Measurements from ENCODE around the gene NOL4L. TPM values are rescaled to one million over a fixed set of nuclear protein-coding genes. Genes with fewer than 3 reads are reported as not detected.

NOL4L gene
- polyA plus RNA-seq, 3 donors, result 1.1 to 30.9 (median 2.8) TPM

DNA sequence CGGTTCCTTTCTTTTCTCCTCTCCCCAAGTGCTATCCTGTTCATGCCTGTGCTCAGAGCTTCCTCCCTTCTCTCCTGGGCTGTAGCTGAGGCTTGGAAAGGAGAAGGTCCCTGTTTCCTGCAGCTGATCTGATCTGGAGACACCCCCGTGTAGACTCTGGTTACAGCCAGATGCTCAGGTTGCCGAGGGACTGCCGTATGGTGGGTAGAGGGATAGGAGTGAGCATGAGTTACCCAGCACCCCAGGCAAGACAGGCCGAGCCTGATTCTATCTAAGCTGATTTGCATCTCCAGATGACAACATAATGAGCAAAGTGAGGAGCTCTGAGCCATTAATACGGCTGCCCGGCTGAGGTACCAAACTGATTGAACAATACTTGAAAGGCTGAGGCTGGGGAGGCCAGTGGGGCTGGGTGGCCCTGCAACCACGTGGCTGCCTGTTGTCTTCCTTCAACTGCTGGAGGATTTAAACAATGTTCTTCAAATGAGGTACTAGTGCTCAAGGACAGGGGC lies 135.2 kb downstream of the NOL4L start:
- Histone ChIP-seq H3K9ac (ENCODE audit: insufficient read depth, low read length, poor library complexity, severe bottlenecking) (peak overlapping the region; percentile 32), H2AFZ (ENCODE audit: insufficient read depth, low read depth, low read length, poor library complexity, severe bottlenecking) (no peak overlapping the region), H3K9me3 (replicated peaks in 1 of 2; ENCODE audit: control insufficient read depth in 1 of 2, insufficient read depth in 1 of 2, low read length in 2 of 2) (no peaks in the 10 kb centered on the region), H4K20me1 (ENCODE audit: insufficient read depth, low read length) (peaks cover 36% of the 10 kb centered on the region), H3K4me2 (replicated peaks; ENCODE audit: extremely low read depth, low read length, poor library complexity, severe bottlenecking) (peak overlapping the region; percentile 45), H3K79me2 (ENCODE audit: insufficient read depth, low read length) (no peaks in the 10 kb centered on the region), H3K27me3 (ENCODE audit: control insufficient read depth in 2 of 2, insufficient read depth in 2 of 2, low read length in 2 of 2) (no peaks in the 10 kb centered on the region), H3K4me1 (ENCODE audit: control insufficient read depth in 1 of 2, insufficient read depth in 2 of 2, low read length in 2 of 2) (peaks cover 23 to 26% of the 10 kb centered on the region in 2 donors), H3K27ac (ENCODE audit: low read depth in 1 of 2, low read length in 2 of 2) (peak overlapping the region; percentile 20 to 52), H3K36me3 (replicated peaks in 1 of 2; ENCODE audit: control insufficient read depth in 1 of 2, insufficient read depth in 2 of 2, low read length in 2 of 2) (peaks cover 46 to 84% of the 10 kb centered on the region in 2 donors), H3K4me3 (replicated peaks in 1 of 3; ENCODE audit: low read depth in 2 of 3, low read length in 3 of 3) (peak overlapping the region in 1 of 3 experiments; percentile 50)
- WGBS (ENCODE audit: insufficient coverage), result 45% methylated on average over 7 of the region's 8 CpGs
- Mint-ChIP-seq H3K4me1 (peaks cover 34% of the 10 kb centered on the region), H3K27ac (peak overlapping the region in 6 of 7 donors; percentile 49 to 82 (median 74)), H3K27me3 (ENCODE audit: low read depth in 3 of 3) (peaks cover 0 to 4% (median 0%) of the 10 kb centered on the region in 3 donors), H3K36me3 (peaks cover 60 to 70% of the 10 kb centered on the region in 2 donors), H3K4me3 (peak overlapping the region; percentile 64 to 84), H3K9me3 (peaks cover 0 to 2% (median 0%) of the 10 kb centered on the region in 7 donors)
- no peak for DNase-seq
- TF ChIP-seq, protein P1, sequence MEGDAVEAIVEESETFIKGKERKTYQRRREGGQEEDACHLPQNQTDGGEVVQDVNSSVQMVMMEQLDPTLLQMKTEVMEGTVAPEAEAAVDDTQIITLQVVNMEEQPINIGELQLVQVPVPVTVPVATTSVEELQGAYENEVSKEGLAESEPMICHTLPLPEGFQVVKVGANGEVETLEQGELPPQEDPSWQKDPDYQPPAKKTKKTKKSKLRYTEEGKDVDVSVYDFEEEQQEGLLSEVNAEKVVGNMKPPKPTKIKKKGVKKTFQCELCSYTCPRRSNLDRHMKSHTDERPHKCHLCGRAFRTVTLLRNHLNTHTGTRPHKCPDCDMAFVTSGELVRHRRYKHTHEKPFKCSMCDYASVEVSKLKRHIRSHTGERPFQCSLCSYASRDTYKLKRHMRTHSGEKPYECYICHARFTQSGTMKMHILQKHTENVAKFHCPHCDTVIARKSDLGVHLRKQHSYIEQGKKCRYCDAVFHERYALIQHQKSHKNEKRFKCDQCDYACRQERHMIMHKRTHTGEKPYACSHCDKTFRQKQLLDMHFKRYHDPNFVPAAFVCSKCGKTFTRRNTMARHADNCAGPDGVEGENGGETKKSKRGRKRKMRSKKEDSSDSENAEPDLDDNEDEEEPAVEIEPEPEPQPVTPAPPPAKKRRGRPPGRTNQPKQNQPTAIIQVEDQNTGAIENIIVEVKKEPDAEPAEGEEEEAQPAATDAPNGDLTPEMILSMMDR (IDR thresholded peaks at IDR 0.05), result no peak
- intact Hi-C loops (cut with micrococcal nuclease), result no loop called here

DNA sequence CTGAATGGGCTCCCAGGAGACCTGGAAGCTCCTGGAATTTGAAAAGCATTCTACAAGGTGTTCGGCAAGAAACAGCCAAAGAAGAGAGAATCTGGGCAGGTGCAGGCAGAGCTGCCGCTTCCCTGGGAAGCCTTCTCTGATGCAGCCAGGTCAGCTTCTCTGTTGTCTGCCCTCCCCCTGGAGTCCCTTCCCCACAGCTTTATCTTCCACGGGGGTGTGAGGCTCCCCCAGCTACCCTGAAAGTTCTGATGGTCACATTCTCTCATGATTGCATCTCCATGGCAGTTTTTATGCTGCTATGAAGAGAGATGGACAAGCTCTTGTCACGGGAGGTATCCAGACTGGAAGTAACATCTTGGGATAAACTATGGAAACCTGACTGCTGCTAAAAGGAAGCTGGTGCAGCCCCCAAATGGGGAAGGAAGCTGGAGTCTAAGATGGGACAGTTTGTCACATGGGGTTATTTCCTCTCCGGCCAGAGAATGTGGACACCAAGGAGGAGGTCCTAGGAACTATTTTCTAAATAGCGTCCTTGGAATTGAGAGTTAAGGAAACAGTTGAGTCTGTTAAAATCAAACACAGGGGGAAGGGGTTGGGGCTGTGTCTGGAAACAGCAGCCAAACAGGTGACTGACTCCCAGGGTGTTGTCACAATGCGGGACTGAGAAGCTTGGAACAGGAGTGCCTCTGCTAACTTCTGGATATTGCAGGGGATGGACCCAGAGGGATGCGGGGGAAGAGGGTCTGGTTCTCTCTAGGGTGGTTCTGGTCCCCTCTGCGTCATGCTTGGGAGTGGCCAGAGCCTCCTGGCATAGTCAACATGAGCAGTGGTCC lies 135.9 kb downstream of the NOL4L start:
- Mint-ChIP-seq H3K27ac (peak overlapping the region; percentile 51 to 82 (median 77)), H3K4me3 (peak overlapping the region; percentile 64 to 84), H3K27me3 (ENCODE audit: low read depth in 3 of 3) (peaks cover 0 to 4% (median 0%) of the 10 kb centered on the region in 3 donors), H3K36me3 (peaks cover 62 to 70% of the 10 kb centered on the region in 2 donors), H3K9me3 (peaks cover 0 to 2% (median 0%) of the 10 kb centered on the region in 7 donors), H3K4me1 (peaks cover 34% of the 10 kb centered on the region)
- peak overlapping the region in 1 of 3 experiments; percentile 50 for H3K4me3 ChIP-seq (replicated peaks in 1 of 3; ENCODE audit: low read depth in 2 of 3, low read length in 3 of 3)
- WGBS (ENCODE audit: insufficient coverage), result 59% methylated on average over 7 of the region's 9 CpGs
- peaks cover 47 to 86% of the 10 kb centered on the region in 2 donors for H3K36me3 ChIP-seq (replicated peaks in 1 of 2; ENCODE audit: control insufficient read depth in 1 of 2, insufficient read depth in 2 of 2, low read length in 2 of 2)
- TF ChIP-seq, protein P1 (IDR thresholded peaks at IDR 0.05), result no peak
- no peaks in the 10 kb centered on the region for H3K79me2 ChIP-seq (ENCODE audit: insufficient read depth, low read length)
- peaks cover 36% of the 10 kb centered on the region for H4K20me1 ChIP-seq (ENCODE audit: insufficient read depth, low read length)
- H3K27me3 ChIP-seq (ENCODE audit: control insufficient read depth in 2 of 2, insufficient read depth in 2 of 2, low read length in 2 of 2), result no peaks in the 10 kb centered on the region
- DNase-seq, result peak; percentile 24 to 48 (median 39)
- H3K9ac ChIP-seq (ENCODE audit: insufficient read depth, low read length, poor library complexity, severe bottlenecking), result no peak overlapping the region
- peak overlapping the region; percentile 45 for H3K4me2 ChIP-seq (replicated peaks; ENCODE audit: extremely low read depth, low read length, poor library complexity, severe bottlenecking)
- intact Hi-C loops (cut with micrococcal nuclease), result no loop called here
- peak overlapping the region; percentile 20 to 52 for H3K27ac ChIP-seq (ENCODE audit: low read depth in 1 of 2, low read length in 2 of 2)
- no peak overlapping the region for H2AFZ ChIP-seq (ENCODE audit: insufficient read depth, low read depth, low read length, poor library complexity, severe bottlenecking)
- no peaks in the 10 kb centered on the region for H3K9me3 ChIP-seq (replicated peaks in 1 of 2; ENCODE audit: control insufficient read depth in 1 of 2, insufficient read depth in 1 of 2, low read length in 2 of 2)
- H3K4me1 ChIP-seq (ENCODE audit: control insufficient read depth in 1 of 2, insufficient read depth in 2 of 2, low read length in 2 of 2), result peaks cover 23 to 26% of the 10 kb centered on the region in 2 donors

All from CD14-positive monocyte (primary cell).